Duodenal mucosa (tissue), 2 donors: ENCODE results near the gene TSPO2.

Source experiments
- H3K27ac ChIP-seq: one replicate; pipeline ENCODE4 v1.7.0; 2013; ENCODE audit warnings: low read depth, low read length
- H3K27me3 ChIP-seq, 2 donors: one replicate each; pipeline ENCODE4 v1.7.0; 2013; ENCODE audit warnings: low read length in 2 of 2, control low read depth in 1 of 2; ENCODE audit not compliant: insufficient read depth in 2 of 2, control insufficient read depth in 1 of 2
- H3K36me3 ChIP-seq, 2 donors: one replicate each; pipeline ENCODE4 v1.7.0; 2013; ENCODE audit warnings: low read length in 2 of 2, control low read depth in 1 of 2; ENCODE audit not compliant: insufficient read depth in 2 of 2, control insufficient read depth in 1 of 2
- H3K4me1 ChIP-seq, 2 donors: one replicate each; pipeline ENCODE4 v1.7.0; 2013; ENCODE audit warnings: low read length in 2 of 2, control low read depth in 1 of 2; ENCODE audit not compliant: insufficient read depth in 2 of 2, control insufficient read depth in 1 of 2
- H3K4me3 ChIP-seq, 2 donors: one replicate each; pipeline ENCODE4 v1.7.0; 2013; ENCODE audit warnings: low read length in 2 of 2, low read depth in 1 of 2
- H3K9ac ChIP-seq, 2 donors: one replicate each; pipeline ENCODE4 v1.7.0; 2013; ENCODE audit warnings: low read length in 2 of 2, low read depth in 1 of 2
- H3K9me3 ChIP-seq, 2 donors: one replicate each; pipeline ENCODE4 v1.7.0; 2013; ENCODE audit warnings: low read length in 2 of 2, control low read depth in 1 of 2; ENCODE audit not compliant: control insufficient read depth in 1 of 2

The TSPO2 gene

GRCh38 chr6:41025966-41026530 is 16.2 kb upstream of the TSPO2 start:
- H3K4me3 ChIP-seq = no peak overlapping the region
- H3K9ac ChIP-seq = no peak overlapping the region
- H3K27me3 ChIP-seq = no peaks in the 10 kb centered on the region
- no peak overlapping the region for H3K27ac ChIP-seq
- H3K36me3 ChIP-seq = peaks cover 0 to 18% of the 10 kb centered on the region in 2 donors
- H3K9me3 ChIP-seq = no peaks in the 10 kb centered on the region
- H3K4me1 ChIP-seq = peaks cover 5 to 9% of the 10 kb centered on the region in 2 donors

- peak overlapping the region in 1 of 2 donors; percentile 23 for H3K9ac ChIP-seq
- H3K27ac ChIP-seq = no peak overlapping the region
- no peaks in the 10 kb centered on the region for H3K27me3 ChIP-seq
- no peaks in the 10 kb centered on the region for H3K9me3 ChIP-seq
- H3K4me3 ChIP-seq = peak overlapping the region in 1 of 2 donors; percentile 57
- peaks cover 0 to 18% of the 10 kb centered on the region in 2 donors for H3K36me3 ChIP-seq
- peaks cover 5 to 9% of the 10 kb centered on the region in 2 donors for H3K4me1 ChIP-seq
These were observed 15.0 kb upstream of the TSPO2 start for GRCh38 chr6:41027241-41027640.

- Histone ChIP-seq H3K9ac (peak overlapping the region; percentile 27 to 66), H3K27me3 (no peaks in the 10 kb centered on the region), H3K4me1 (peaks cover 5 to 9% of the 10 kb centered on the region in 2 donors), H3K9me3 (no peaks in the 10 kb centered on the region), H3K36me3 (peaks cover 0 to 22% of the 10 kb centered on the region in 2 donors), H3K27ac (no peak overlapping the region), H3K4me3 (peak overlapping the region; percentile 54 to 57)
These were observed 14.3 kb upstream of the TSPO2 start for GRCh38 chr6:41027799-41028560.

- H3K4me1 ChIP-seq = peaks cover 5 to 9% of the 10 kb centered on the region in 2 donors
- peaks cover 0 to 30% of the 10 kb centered on the region in 2 donors for H3K36me3 ChIP-seq
- no peak overlapping the region for H3K27ac ChIP-seq
- H3K9me3 ChIP-seq = no peaks in the 10 kb centered on the region
- H3K9ac ChIP-seq = peak overlapping the region; percentile 27 to 66
- no peaks in the 10 kb centered on the region for H3K27me3 ChIP-seq
- peak overlapping the region; percentile 54 to 57 for H3K4me3 ChIP-seq
These were observed 13.5 kb upstream of the TSPO2 start for GRCh38 chr6:41028561-41029412.

- H3K4me1 ChIP-seq = peaks cover 18% of the 10 kb centered on the region in 2 donors
- H3K36me3 ChIP-seq = peaks cover 7 to 30% of the 10 kb centered on the region in 2 donors
- no peak overlapping the region for H3K4me3 ChIP-seq
- no peaks in the 10 kb centered on the region for H3K9me3 ChIP-seq
- no peak overlapping the region for H3K27ac ChIP-seq
- H3K27me3 ChIP-seq = no peaks in the 10 kb centered on the region
- H3K9ac ChIP-seq = no peak overlapping the region
These were observed 9.4 kb upstream of the TSPO2 start for GRCh38 chr6:41032830-41033229.

GRCh38 chr6:41033776-41034175 is 8.5 kb upstream of the TSPO2 start:
- Histone ChIP-seq H3K9me3 (no peaks in the 10 kb centered on the region), H3K36me3 (peaks cover 7 to 30% of the 10 kb centered on the region in 2 donors), H3K4me1 (peaks cover 9 to 16% of the 10 kb centered on the region in 2 donors), H3K4me3 (no peak overlapping the region), H3K27ac (no peak overlapping the region), H3K9ac (no peak overlapping the region), H3K27me3 (no peaks in the 10 kb centered on the region)

GRCh38 chr6:41036186-41036585 is 6.1 kb upstream of the TSPO2 start:
- Histone ChIP-seq H3K9me3 (no peaks in the 10 kb centered on the region), H3K36me3 (peaks cover 7 to 23% of the 10 kb centered on the region in 2 donors), H3K4me3 (no peak overlapping the region), H3K27ac (no peak overlapping the region), H3K27me3 (no peaks in the 10 kb centered on the region), H3K9ac (no peak overlapping the region), H3K4me1 (peaks cover 25 to 29% of the 10 kb centered on the region in 2 donors)

- Histone ChIP-seq H3K27me3 (no peaks in the 10 kb centered on the region), H3K9ac (no peak overlapping the region), H3K4me1 (peaks cover 25 to 31% of the 10 kb centered on the region in 2 donors), H3K27ac (no peak overlapping the region), H3K36me3 (peaks cover 7 to 23% of the 10 kb centered on the region in 2 donors), H3K4me3 (peak overlapping the region; percentile 67 to 82), H3K9me3 (no peaks in the 10 kb centered on the region)
These were observed 5.7 kb upstream of the TSPO2 start for GRCh38 chr6:41036601-41037000.

- Histone ChIP-seq H3K36me3 (peaks cover 7 to 23% of the 10 kb centered on the region in 2 donors), H3K27me3 (no peaks in the 10 kb centered on the region), H3K4me3 (peak overlapping the region; percentile 67 to 82), H3K4me1 (peaks cover 25 to 31% of the 10 kb centered on the region in 2 donors), H3K9ac (no peak overlapping the region), H3K27ac (no peak overlapping the region), H3K9me3 (no peaks in the 10 kb centered on the region)
These were observed 5.0 kb upstream of the TSPO2 start for GRCh38 chr6:41037107-41037900.
